Hepatocyte (in vitro differentiated cells): ENCODE results near the gene EML6. TPM values are rescaled to one million over a fixed set of nuclear protein-coding genes. Genes with fewer than 3 reads are reported as not detected.
"Not testable (repeated sequence)": the region's sequence is repeated elsewhere in the genome, so short reads cannot be mapped to it uniquely, and the experiment has no call there.

Source experiments
- DNase-seq: peaks from one replicate; pipeline ENCODE4 v3.0.0-alpha.2; 2016; ENCODE audit warnings: low spot score
- H2AFZ ChIP-seq: fragments of 200-600 bp; sonication (generic); 2 replicates; pipeline ENCODE4 v1.6.0; 2016; ENCODE audit warnings: antibody characterized with exemption, mild to moderate bottlenecking
- H3K27ac ChIP-seq: fragments of 200-600 bp; sonication (generic); 2 replicates; pipeline ENCODE4 v1.5.1; 2016; ENCODE audit warnings: mild to moderate bottlenecking
- H3K27me3 ChIP-seq: fragments of 200-600 bp; sonication (generic); 2 replicates; pipeline ENCODE4 v1.6.1; 2016
- H3K36me3 ChIP-seq: fragments of 200-600 bp; sonication (generic); replicated peaks from 2 replicates; pipeline ENCODE4 v1.5.1; 2016; ENCODE audit warnings: low read depth; ENCODE audit not compliant: insufficient read depth
- H3K4me1 ChIP-seq: fragments of 200-600 bp; sonication (generic); 2 replicates; pipeline ENCODE4 v1.5.1; 2016; ENCODE audit warnings: mild to moderate bottlenecking, moderate library complexity; ENCODE audit not compliant: insufficient read depth
- H3K4me2 ChIP-seq: fragments of 200-600 bp; sonication (generic); 2 replicates; pipeline ENCODE4 v1.6.0; 2016
- H3K4me3 ChIP-seq: fragments of 200-600 bp; sonication (generic); 2 replicates; pipeline ENCODE4 v1.5.1; 2016; ENCODE audit warnings: mild to moderate bottlenecking
- H3K79me2 ChIP-seq: fragments of 200-600 bp; sonication (generic); 2 replicates; pipeline ENCODE4 v1.6.0; 2017; ENCODE audit warnings: mild to moderate bottlenecking
- H3K9me2 ChIP-seq: fragments of 200-600 bp; sonication (generic); replicated peaks from 2 replicates; pipeline ENCODE4 v1.6.0; 2017; ENCODE audit warnings: mild to moderate bottlenecking; ENCODE audit not compliant: insufficient read depth
- H3K9me3 ChIP-seq: fragments of 200-600 bp; sonication (generic); 2 replicates; pipeline ENCODE4 v1.5.1; 2016; ENCODE audit warnings: low read depth, mild to moderate bottlenecking
- H4K20me1 ChIP-seq: fragments of 200-600 bp; sonication (generic); 2 replicates; pipeline ENCODE4 v1.6.0; 2016; ENCODE audit warnings: mild to moderate bottlenecking; ENCODE audit not compliant: insufficient read depth, poor library complexity, severe bottlenecking
- EZH2 ChIP-seq: fragments of 200-600 bp; sonication (generic); IDR thresholded peaks from 2 replicates; pipeline ENCODE4 v1.6.1; 2016; ENCODE audit warnings: antibody characterized with exemption, mild to moderate bottlenecking, borderline replicate concordance
- EZH2phosphoT487 ChIP-seq: fragments of 200-600 bp; sonication (generic); IDR thresholded peaks from one replicate; pipeline ENCODE4 v1.6.1; 2018; ENCODE audit warnings: antibody characterized with exemption, mild to moderate bottlenecking, low read depth, moderate library complexity; ENCODE audit not compliant: unreplicated experiment, severe bottlenecking
- WGBS: methylation state at CpG from one replicate; pipeline ENCODE4 v1.1.6; 2016; ENCODE audit warnings: low lambda C conversion rate; ENCODE audit errors: missing lambda C conversion rate; 5-methylcytosine and 5-hydroxymethylcytosine counted together
- polyA plus RNA-seq: library from polyadenylated mRNA; unstranded; fragments of >200 nt; fragmentation: Nextera tagmentation; extraction: Ambion mirVana; gene quantifications from 2 replicates; pipeline ENCODE4 v1.2.1, GENCODE V29; 2016
- total RNA-seq: library from RNA; depleted of rRNA; stranded (reverse); fragments of >200 nt; gene quantifications from 2 replicates; pipeline ENCODE4 v1.2.3, GENCODE V29; 2014
- TF ChIP-seq, protein P1 (sequence below): fragments of 200-600 bp; sonication (generic); IDR thresholded peaks from 2 replicates; pipeline ENCODE4 v1.5.1; 2016; ENCODE audit warnings: antibody characterized with exemption, mild to moderate bottlenecking; ENCODE audit not compliant: poor library complexity

The EML6 gene
- total and polyA plus RNA-seq, 2 experiments from 2014 or later = 1.9 to 4.0 TPM

- TF ChIP-seq EZH2phosphoT487 (no peak), EZH2 (no peak)
- TF ChIP-seq, protein P1, sequence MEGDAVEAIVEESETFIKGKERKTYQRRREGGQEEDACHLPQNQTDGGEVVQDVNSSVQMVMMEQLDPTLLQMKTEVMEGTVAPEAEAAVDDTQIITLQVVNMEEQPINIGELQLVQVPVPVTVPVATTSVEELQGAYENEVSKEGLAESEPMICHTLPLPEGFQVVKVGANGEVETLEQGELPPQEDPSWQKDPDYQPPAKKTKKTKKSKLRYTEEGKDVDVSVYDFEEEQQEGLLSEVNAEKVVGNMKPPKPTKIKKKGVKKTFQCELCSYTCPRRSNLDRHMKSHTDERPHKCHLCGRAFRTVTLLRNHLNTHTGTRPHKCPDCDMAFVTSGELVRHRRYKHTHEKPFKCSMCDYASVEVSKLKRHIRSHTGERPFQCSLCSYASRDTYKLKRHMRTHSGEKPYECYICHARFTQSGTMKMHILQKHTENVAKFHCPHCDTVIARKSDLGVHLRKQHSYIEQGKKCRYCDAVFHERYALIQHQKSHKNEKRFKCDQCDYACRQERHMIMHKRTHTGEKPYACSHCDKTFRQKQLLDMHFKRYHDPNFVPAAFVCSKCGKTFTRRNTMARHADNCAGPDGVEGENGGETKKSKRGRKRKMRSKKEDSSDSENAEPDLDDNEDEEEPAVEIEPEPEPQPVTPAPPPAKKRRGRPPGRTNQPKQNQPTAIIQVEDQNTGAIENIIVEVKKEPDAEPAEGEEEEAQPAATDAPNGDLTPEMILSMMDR = no peak
- no peaks in the 10 kb centered on the region for H4K20me1 ChIP-seq
- no peaks in the 10 kb centered on the region for H3K9me3 ChIP-seq
- DNase-seq = no peak
- H3K27ac ChIP-seq = no peak overlapping the region
- no peak overlapping the region for H2AFZ ChIP-seq
- H3K9me2 ChIP-seq = no peaks in the 10 kb centered on the region
- H3K4me3 ChIP-seq = no peak overlapping the region
- H3K4me2 ChIP-seq = no peak overlapping the region
- no peaks in the 10 kb centered on the region for H3K79me2 ChIP-seq
- WGBS = 84% methylated on average over 5 of the region's 5 CpGs
- no peaks in the 10 kb centered on the region for H3K4me1 ChIP-seq
- H3K27me3 ChIP-seq = no peaks in the 10 kb centered on the region
- H3K36me3 ChIP-seq = no peaks in the 10 kb centered on the region
Measured at GRCh38 chr2:54866868-54867267, 143.4 kb downstream of the EML6 start.

GRCh38 chr2:54867457-54867856, 144.0 kb downstream of the EML6 start:
- Histone ChIP-seq H3K27me3 (no peaks in the 10 kb centered on the region), H2AFZ (no peak overlapping the region), H3K9me3 (no peaks in the 10 kb centered on the region), H3K36me3 (no peaks in the 10 kb centered on the region), H4K20me1 (no peaks in the 10 kb centered on the region), H3K4me1 (no peaks in the 10 kb centered on the region), H3K27ac (no peak overlapping the region), H3K9me2 (no peaks in the 10 kb centered on the region), H3K4me3 (no peak overlapping the region), H3K79me2 (no peaks in the 10 kb centered on the region), H3K4me2 (no peak overlapping the region)
- TF ChIP-seq EZH2 (no peak), EZH2phosphoT487 (no peak)
- TF ChIP-seq, protein P1 = no peak
- 94% methylated on average over 2 of the region's 2 CpGs for WGBS
- DNase-seq = no peak

DNA sequence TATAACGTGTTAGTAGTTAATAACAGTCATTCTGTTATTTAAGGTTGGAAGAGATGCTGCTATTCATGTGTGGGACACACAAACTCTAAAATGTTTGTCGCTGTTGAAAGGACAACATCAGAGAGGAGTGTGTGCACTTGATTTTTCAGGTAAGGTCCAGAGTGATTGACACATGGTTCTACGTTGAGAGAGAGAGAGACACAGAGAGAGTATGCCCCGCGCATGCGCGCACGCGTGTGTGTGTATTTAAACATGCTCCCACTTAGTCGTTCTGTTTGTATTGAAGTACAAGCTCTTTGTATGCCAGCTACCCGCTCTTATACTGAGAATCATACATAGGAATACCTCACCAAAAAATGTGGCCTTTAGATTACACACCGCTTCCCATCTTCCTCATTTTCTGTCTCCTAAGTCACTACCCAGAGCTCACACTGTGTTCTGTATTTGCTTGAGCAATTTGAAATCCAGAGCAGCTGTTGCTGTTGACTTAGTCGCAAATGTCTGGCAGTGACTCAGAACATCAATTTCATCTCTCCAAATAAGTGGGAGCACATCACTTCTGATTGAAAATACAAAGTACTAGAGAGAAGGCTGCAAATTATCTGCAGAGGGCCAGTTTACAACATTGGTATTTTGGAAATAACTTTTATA, 148.1 kb downstream of the EML6 start:
- no peak for TF ChIP-seq EZH2phosphoT487
- TF ChIP-seq, protein P1 = no peak
- TF ChIP-seq EZH2 = no peak
- H3K27me3 ChIP-seq = no peaks in the 10 kb centered on the region
- no peaks in the 10 kb centered on the region for H3K36me3 ChIP-seq
- no peaks in the 10 kb centered on the region for H3K9me2 ChIP-seq
- H3K27ac ChIP-seq = no peak overlapping the region
- no peak overlapping the region for H2AFZ ChIP-seq
- no peaks in the 10 kb centered on the region for H3K9me3 ChIP-seq
- no peaks in the 10 kb centered on the region for H3K79me2 ChIP-seq
- whole genome bisulfite sequencing = 92% methylated on average over 13 of the region's 13 CpGs
- DNase-seq = no peak
- H3K4me2 ChIP-seq = no peak overlapping the region
- H3K4me1 ChIP-seq = no peaks in the 10 kb centered on the region
- H3K4me3 ChIP-seq = no peak overlapping the region
- no peaks in the 10 kb centered on the region for H4K20me1 ChIP-seq

DNA sequence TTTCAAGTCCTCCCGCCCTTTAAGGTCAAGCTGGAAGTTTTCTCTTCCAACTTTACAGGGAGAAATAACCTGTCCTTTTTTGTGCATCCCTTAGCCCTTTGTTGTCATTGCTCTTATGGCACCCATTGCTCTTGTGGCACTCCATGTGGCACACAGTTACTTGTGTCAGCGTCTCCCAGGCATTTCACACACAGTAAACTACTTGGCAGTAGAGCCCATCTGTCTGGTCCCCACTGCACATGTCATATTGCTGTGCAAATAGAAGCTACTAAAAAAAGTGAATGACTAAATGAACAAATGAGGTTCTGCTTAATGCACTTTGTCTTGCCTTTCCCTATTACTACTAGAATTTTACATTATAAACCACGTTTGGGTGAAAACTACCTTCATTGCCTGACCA, 149.3 kb downstream of the EML6 start:
- no peak overlapping the region for H3K4me2 ChIP-seq
- WGBS = 88% methylated on average over 3 of the region's 3 CpGs
- H3K9me3 ChIP-seq = no peaks in the 10 kb centered on the region
- DNase-seq = no peak
- H3K4me1 ChIP-seq = no peaks in the 10 kb centered on the region
- H2AFZ ChIP-seq = no peak overlapping the region
- no peaks in the 10 kb centered on the region for H3K27me3 ChIP-seq
- H3K36me3 ChIP-seq = no peaks in the 10 kb centered on the region
- H4K20me1 ChIP-seq = no peaks in the 10 kb centered on the region
- no peak overlapping the region for H3K4me3 ChIP-seq
- H3K27ac ChIP-seq = peak overlapping the region; percentile 62
- no peak for TF ChIP-seq EZH2
- H3K9me2 ChIP-seq = no peaks in the 10 kb centered on the region
- no peaks in the 10 kb centered on the region for H3K79me2 ChIP-seq

- H3K27me3 ChIP-seq, H3K4me3 ChIP-seq, H3K9me2 ChIP-seq, H3K79me2 ChIP-seq, H3K4me1 ChIP-seq, H3K36me3 ChIP-seq, H3K9me3 ChIP-seq, H2AFZ ChIP-seq, H4K20me1 ChIP-seq, H3K4me2 ChIP-seq: not testable (repeated sequence)
- H3K27ac ChIP-seq = peak overlapping the region; percentile 62
- 60% methylated on average over 3 of the region's 3 CpGs for WGBS
- DNase-seq = peak; percentile 54
Measured at GRCh38 chr2:54873236-54873635, 149.8 kb downstream of the EML6 start.
